Activated CD8-positive, alpha-beta memory T cell treated with anti-CD3 and anti-CD28 coated beads for 24 hours (primary cell): ENCODE measurements around the gene RRP8.

Experiments used
- DNase-seq: peaks from one replicate; pipeline ENCODE4 v3.0.0-alpha.2; 2020

The RRP8 gene

DNA sequence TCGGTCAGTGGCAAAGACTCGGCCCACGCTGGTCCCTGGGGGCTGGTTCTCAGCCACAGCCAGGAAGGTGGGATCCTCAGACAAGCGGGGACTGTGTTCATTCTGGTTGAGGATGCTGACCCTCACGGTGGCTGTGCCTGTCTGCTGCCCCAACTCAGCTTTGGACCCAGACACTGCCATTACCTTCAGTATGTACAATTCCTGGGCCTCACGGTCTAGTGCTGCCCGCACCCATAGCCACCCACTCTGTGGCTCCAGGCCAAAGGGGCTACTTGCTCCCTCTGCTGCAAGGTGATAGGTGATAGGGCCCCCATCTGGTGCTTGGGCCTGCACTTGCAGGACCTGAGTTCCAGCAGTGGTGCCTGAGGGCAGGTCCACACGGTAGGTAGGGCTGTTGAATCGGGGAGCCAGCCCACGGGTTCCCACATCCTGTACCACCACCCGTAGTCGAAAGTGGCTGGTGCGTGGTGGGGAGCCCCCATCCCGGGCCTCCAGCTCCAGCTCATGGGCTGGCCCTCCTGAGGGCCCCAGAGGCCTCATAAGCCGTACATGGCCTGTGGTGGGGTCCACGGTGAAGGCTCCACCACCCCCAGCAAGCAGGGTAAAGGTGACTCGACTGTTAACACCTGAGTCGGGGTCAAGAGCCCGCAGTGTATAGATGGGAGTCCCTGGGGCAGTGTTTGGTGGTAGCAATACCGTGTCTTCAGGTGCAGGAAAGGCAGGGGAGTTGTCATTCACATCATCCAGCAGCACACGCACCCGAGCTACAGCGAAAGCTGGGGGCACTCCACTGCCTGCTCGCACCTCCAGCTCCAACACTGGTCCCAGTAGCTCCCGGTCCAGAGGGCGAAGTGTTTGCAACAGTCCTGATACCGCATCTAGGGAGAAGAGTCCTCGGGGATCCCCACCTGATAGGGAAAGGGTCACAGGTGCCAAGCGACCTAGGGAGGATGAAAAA lies 29.0 kb upstream of the RRP8 start:
- DNase-seq = no peak

DNA sequence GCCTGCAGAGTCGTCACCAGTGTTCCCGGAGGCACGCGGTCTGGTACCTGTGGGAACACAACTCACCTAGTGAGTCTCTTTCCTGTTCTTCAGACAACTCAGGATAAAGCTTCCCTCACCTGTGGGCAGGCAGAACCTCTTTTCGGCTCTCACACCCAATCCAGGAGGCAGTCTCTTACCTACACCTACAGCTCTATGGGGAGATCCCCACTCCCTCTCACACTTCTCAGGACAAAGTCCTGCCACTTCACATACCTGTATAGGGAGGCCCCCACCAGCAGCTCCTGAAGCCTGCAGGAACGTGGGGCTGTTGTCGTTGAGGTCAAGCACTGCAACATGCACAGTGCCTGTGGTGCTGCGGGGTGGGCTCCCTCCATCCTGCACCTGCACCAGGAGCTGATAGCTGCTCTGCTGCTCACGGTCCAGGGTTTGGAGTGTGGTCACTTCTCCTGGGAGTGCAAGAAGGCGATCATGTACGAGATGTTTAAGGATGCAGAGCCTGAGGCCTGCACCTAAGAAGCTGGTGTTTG lies 28.0 kb upstream of the RRP8 start:
- no peak for DNase-seq

DNA sequence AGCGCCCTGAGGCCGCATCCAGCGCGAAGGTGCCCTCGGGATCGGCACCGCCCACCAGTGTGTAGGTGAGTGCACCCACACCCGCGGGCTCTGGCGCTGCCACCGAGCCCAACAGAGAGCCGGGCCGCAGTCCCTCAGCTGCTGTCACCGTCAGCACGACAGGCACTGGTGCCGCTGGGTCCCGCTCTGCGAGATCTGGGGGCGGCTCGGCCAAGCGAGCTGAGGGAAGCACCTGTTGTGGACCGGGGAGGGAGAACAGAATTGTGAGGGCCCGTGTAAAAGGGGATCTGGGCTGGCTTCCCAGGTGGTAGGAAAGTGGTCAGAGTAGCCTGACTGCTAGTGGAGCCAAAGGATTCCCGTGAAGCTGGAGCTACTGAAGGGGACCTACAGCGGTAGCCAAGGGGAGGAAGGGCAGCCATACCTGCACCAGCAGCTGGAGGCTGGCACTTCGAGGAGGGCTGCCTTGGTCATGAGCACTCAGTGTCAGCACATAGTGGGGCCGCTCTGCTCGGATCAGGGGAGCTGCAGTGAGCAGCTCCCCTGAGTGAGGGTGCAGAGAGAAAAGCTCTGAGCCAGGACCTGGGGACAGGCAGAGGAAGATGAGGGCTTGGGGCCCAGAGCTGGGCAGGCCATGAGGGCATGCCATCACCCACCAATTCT lies 27.3 kb upstream of the RRP8 start:
- DNase-seq = no peak

DNA sequence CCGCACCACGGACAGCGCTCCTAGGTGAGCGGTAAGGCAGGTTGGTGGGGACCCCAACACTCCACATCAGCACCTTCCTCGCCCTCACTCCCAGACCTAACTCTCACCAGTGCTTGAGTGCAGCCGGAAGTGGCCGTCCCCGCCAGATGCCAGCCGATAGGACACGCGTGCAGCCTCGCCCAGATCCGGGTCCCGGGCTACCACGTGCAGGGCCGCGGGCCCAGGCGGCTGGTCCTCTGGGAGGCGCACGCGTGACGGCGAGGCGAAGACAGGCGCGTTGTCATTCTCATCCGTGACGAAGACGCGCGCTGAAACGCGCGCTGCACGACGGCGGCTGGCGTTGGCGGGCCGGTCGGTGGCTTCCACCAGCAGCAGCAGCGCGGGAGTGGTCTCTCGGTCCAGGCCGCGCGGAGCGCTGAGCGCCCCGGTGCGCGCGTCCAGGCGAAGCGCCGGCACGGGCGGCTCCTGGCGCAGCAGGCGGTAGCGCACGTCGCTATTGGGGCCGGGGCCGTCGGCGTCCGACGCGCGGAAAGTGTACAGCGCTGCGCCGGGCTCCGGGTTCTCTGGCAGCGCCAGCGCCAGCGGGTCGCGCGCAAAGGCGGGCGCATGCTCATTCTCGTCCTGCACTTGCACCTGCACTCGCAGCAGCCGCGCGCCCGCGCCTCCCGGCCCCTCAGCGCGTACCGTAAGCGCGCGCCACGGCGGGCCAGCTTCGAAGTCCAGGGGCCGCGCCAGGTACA lies 26.6 kb upstream of the RRP8 start:
- no peak for DNase-seq

DNA sequence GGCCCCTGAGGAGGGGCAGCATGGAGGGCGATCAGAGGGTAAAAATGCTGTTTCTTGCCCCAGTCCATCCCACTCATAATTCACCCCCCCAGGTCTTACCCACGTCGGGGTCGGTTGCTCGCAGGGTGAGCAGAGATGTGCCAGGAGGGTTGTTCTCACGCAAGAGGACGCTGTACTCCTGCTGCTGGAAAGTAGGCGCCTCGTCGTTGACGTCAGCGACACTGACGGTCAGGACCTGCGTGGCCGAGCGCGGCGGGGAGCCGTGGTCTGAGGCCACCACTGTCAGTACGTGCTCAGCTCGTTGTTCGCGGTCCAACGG lies 26.1 kb upstream of the RRP8 start:
- no peak for DNase-seq

DNA sequence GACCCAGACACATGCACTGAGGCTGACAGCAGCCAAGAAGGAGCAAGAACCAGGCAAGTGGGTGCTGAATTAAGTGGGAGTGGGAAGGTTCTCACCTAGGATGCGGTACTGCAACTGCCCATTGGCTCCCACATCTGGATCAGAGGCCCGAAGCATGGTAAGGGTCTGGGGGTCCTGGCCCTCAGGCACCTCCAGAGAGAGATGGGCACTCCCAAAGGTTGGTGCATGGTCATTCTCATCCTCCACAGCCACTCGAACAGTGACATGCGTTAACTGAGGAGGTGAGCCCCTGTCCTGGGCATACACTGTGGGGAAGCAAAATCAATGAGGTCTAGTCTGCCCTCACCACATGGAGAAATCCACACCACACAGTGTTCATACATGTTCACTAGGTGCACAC lies 25.1 kb upstream of the RRP8 start:
- no peak for DNase-seq

DNA sequence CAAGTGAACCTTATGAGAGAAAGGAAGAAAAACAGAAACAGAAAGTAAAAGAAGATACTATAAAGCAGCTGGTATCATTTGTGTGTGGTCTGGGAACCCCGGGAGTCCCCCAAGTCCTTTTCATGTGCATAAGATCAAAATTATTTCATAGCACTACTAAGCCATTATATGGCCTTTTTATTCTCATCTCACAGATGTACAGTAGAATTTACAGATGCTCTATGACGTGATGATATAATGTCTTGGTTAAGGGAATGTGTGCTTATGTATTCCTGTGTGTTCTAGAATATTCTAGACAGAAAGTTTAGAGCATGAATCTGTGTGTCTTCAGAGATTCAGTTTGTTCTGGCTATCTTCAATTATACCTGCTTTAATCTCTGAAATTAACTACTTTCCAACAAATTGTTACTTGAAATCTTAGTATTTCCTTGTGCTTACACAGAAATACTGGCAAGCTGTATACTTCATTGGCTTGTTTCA lies 24.4 kb upstream of the RRP8 start:
- no peak for DNase-seq

DNA sequence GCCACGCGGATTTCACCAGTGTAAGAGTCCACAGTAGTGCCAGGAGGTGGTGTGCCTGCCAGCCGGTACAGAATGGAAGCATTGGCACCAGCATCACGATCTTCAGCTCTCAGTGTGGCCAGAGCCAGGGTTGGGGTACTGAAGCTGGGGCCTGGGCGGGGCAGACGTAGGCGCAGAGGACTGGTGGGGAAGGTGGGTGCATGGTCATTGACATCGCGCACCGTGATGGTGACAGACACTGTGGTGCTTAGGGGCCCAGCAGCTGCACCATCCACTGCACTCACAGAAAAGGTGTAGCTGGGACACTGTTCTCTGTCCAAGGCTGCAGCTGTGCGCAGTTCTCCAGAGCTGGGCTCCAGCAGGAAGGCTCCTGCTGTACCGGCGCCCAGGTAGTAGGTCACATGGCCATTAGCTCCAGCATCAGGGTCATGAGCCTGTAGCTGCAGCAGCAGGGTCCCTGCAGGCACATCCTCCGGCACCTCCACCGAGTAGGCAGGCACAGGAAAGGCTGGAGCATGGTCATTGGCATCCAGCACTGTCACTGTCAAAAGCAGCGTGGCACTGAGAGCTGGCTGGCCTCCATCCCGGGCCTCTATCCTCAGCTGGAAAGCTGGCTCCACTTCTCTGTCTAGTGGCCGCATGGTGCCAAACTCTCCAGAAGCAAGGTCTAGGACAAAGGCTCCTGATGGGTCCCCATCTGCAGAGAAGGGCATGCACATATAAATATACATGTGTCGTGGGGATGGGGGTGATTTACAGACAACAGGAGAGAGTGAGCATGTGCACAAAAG lies 23.8 kb upstream of the RRP8 start:
- DNase-seq = no peak

DNA sequence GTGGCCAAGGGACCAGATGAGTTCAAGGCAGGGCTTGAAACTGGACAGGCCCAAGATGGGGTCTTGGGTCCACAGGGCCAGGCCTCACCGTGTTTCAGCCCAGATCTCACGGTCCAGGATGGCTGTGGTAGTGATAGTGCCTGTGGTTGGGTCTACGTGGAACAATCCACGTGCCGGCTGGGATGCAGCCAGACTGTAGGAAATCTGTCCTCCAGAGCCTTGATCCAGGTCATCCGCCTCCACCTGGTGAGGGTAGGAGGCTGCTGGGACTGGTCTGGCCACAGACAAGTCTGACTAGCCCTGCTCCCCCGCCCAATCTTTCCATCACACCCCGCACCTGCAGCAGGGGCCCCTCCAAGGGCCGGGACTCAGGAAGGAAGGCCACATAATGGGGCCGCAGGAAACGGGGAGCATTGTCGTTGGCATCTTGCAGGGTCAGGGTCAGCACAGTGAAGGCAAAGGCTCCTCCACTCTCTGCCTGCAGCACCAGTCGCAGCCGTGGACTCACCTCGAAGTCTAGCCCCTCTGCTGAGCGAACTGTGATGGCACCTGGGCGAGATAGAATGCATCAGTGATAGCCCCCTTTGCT lies 22.5 kb upstream of the RRP8 start:
- DNase-seq = no peak

DNA sequence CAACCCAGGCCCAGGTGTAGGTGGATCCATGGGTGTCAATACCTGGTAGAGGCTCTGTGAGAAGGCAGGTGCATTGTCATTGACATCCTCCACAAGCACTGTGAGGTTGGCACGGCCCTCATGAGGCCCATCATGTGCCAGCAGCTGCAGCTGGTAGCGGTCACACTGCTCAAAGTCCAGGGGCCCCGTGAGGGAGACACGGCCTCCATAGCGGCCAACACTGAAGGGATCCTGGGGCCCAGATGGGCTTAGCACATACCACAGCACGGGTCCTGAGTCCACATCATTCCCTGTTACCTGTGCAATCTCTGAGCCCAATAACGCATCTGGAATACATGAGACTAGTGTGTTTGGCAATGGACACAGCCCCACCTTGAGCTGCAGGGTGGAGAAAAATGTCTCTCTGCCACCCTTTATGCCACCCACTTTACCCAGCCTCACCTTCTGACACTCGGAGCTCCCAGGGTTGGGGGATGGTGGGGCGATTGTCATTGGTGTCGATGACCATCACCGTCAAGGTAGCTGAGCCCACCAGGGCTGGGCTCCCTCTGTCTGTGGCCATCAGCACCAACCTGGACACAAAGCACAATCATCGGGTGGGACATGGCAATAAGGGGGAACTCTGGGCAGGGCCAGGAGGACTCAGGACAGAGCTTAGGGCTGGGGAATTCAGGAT lies 21.9 kb upstream of the RRP8 start:
- DNase-seq = no peak

DNA sequence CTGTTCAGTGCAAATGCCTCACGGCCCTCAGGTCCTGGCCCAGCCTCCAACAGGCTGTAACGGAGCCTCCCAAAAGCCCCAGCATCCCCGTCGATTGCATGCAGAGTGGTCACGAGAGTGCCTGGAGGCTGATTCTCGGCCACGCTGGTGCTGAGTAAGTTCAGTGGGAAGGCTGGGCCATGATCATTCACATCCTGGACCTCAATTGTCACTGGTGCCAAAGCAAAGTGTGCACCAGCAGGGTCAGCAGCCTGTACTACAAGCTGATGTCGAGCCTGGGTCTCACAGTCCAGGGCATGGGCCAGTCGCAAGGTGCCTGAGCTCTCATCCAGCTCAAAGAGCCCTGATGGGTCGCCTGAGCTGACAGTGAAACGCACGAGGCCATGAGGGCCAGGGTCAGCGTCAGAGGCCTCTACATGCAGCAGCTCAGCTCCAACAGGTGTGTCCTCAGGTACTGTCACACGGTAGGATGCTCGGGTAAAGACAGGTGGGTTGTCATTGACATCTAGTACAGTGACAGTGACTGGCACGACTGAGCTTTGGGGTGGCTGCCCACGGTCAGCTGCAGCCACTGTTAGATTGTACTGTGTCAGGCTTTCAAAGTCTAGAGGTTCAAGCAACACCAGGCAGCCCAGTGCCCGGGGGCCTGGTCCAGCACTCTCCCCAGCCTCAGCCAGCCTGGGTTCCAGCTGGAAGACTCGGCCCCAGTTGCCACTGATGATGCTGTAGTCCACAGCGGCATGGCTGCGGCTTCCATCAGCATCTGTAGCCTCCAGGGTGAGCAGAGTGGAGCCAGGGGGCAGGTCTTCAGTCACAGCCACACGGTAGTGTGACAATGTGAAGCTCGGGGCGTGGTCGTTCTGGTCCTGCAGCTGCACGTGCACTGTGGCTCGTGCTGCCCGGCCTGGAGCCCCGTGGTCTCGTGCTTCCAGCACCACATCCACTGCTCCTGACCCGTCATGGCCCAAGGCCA lies 20.3 kb upstream of the RRP8 start:
- DNase-seq = no peak

DNA sequence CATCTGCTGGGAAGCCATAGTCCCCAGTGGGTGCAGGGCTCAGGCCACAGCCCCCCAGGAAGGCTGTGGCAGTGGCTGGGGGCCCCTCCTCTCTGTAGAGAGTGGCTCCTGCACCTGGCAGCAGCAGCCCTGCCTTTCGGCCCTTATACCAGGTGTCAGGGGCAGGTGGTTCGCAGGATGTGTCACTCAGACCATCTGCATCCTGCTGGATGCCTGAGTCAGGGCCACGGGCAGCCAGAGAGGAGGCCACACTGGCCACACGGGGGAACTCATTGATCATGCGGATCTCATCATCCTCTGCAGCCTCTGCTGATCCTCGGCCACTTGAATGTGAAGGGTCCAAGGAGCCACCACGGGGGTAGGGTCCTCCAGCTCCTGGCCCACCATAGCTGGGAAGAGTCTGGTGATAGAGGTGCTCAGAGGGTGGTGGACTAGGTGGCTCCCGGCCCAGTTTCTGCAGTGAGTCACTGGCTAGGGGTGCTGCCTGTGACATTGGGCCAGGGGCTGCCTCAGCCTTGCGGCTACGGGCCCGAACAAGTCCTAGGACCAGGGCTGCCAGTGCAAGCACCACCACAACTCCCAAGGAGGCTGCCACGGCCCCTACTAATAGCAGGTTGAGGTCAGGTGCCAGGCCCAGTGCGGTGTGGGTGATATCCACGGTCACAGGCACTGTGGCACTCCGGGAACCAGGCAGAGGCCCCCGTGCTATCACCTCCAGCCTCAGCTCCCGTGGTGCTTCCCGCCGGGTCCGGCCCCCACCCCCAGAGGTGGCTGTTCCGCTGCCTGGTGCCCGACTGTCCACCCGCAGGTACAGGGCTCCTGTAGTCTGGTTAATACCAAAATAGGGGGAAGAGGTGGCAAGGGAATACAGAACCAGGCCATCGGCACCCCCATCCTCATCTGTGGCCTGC lies 19.1 kb upstream of the RRP8 start:
- no peak for DNase-seq

DNA sequence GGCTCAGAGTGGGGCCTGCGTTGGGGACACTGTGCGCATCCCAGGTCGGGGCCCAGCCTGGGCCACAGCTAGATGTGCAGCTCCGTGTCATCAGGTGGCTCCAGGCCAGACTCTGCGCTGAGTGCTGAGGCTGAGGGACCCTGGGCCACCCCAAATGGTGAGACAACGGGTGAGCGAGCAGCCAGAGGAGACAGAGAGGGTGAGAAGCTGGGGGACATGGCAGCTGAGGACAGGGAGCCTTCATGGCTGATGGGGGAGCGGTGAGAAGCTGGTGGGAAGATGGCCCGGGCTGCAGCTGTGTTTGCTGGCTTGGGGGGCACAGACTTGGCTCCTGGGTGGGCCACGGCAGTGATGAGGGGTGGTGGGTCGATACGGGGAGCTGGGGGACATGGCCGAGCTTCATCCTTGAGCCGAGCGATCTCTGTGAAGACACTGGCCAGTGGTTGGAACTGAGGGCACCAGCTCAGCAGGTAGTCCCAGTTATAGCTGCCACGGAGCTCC lies 18.3 kb upstream of the RRP8 start:
- no peak for DNase-seq

DNA sequence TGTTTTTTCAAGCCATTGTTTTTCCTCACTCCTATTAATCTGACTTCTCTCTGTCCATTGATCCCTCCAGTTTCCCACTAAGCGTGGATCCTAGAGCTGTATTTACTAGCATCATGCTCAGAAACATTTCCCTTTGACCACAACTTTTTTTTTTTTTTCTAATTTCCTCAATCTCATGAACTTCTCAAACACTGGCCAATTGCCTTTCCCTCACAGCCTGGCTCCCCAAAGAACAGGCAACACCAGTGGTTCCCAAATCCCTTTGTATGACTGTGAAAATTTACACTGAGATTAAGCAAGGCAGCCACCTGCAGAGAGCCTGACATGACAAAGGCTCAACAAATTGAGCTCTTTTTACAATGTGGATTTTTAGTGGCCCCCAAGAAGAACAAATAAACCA lies 17.2 kb upstream of the RRP8 start:
- DNase-seq = no peak

DNA sequence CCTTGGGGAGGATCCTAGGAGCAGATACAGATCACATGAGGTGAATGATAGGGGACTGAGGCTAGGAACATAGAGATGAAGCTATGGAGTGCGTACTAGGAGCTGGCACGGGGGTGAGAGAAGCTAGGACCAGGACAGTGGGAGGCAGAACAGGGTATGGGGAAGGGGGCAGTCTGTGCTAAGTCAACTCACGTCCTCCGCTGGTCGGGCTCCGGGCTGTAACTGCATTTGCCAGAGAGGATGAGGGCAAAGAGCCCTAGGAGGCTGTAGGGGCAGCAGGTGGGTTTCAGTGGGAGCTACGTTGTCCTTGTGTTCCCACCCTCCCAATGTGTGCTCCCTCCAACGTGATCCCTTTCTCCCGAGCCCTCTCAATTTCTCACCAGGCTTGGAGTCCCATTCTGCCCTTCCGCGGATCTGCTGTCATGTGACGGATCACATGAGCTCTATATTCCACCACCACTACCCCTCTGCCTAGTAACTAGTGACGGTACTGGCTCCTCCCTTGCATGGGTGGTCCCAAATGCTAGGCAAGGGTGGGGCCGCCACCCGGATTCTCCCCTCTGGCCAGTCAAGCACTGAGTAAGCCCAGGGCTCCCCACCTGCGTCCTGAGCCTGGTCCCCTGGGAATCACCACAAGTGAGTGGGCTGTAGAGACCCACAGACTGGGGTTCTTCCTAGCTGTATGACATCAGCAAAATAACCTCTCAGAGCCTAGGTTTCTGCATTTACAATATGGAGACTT lies 15.8 kb upstream of the RRP8 start, which contains the start of gene TPP1:
Gene TPP1 (minus strand): TSS at position 419 of the 742 bp plus-strand sequence. CDS start 22 bp downstream, at position 397.
- peak; percentile 96 for DNase-seq

DNA sequence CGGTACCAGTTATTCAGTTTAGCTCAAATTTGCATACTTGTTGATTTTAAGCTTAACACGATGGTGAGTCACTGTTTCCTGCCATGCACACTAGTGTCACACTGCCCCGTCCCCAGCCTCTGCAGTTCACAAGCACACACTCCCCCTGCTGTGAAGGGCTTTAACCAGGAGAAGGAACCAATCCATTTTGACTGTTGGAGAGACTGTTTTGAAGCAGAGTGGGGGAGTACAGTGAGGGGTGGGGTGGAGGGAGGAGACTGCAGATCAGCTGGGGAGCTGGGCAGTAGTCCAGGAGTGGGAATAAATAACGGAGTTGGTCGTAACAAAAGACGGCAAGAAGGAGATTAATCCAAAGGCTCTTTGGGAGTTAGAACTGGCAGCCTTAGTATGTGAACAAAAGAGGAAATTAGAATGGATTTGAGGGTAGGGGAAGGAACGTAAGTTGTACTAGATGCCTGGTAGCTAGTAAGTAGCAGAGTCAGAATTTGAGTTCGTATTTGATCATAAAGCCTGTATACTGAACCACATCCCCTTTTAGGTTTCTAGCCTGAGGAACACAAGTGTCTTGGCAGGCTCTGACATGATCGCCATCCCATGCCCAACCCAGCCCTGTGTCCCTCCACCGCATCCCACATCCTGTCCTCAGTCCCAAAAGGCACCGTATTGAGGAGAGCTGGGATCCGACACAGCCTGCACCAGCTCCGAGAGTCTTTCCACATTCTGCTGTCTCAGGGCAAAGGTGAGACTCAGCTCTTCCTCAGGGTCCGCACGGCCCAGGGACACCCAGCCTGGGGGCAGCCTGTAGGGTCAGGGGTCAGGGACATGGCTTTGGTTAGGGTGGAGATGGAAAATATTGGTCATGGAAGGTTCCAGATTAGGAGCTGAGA lies 14.9 kb upstream of the RRP8 start:
- DNase-seq = peak; percentile 66

DNA sequence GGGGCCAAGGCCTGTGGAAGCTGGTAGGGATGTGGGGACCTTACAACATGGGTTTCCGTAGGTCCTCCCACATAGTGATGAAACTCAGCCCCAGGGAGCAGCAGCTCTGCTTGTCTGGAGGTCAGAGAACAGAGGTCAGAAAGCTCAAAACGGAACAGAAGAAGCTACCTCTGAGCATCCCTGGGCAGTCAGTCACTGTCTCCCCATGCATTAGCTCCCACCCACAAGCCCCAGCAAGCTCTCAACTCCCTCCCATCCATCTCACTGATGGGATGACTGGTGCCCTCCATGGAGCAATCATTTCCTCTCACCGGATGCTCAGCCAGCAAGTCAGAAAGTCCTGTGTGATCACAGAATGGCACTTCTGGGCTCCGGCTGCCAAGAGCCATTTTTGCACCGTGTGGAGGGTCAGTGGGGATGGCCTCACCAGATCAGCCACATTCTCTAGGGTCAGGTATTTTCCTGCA lies 13.9 kb upstream of the RRP8 start:
- DNase-seq = no peak
